Measurements from ENCODE around the gene CYB561D1.

Gene CYB561D1

DNA sequence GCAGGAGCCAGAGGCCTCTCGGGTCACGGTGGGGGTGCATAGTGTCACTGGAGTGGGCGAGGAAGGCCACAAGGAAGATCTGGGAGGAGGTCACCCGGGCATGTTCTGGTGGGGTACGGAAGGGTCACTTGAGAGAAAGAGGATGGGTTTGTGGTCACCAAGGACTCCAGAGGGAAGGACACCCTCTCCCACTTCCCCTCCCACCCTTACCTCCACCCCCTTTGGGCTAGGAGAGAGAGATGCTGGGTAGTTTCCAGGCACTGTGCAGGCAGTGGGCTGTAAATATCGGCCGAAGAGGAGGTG is 14.9 kb downstream of the CYB561D1 start:
- Histone ChIP-seq H3K27ac (ENCODE audit: extremely low read depth, low read depth, low read length) (no peak overlapping the region), H3K9me3 (ENCODE audit: control insufficient read depth, insufficient read depth, low read depth, low read length) (no peaks in the 10 kb centered on the region), H3K4me3 (ENCODE audit: low read depth, low read length) (no peak overlapping the region), H3K4me1 (ENCODE audit: control insufficient read depth, insufficient read depth, low read length) (no peaks in the 10 kb centered on the region), H3K36me3 (ENCODE audit: control insufficient read depth in 2 of 2, insufficient read depth in 1 of 2, low read length in 2 of 2) (no peaks in the 10 kb centered on the region)
- ChIA-PET POLR2A (interaction anchor here (1.4 kb wide), 1 partner anchor 11 kb away, joined by 5 read pairs; no protein-coding TSS in a partner anchor), CTCF (interaction anchor here (18.0 to 36.3 kb wide), 2 partner anchors 14 to 24 kb away, joined by 303 to 1152 read pairs; partner anchors contain the start of genes CYB561D1 and GPR61)
- TF ChIP-seq ZNF114 (tag by site-specific recombination; IDR thresholded peaks at IDR 0.05) (no peak), ZFHX2 (tag by site-specific recombination; conservative IDR thresholded peaks at IDR 0.05) (0 out of 2 replicates have a peak, but pooled peaks have one; percentile 8)

DNA sequence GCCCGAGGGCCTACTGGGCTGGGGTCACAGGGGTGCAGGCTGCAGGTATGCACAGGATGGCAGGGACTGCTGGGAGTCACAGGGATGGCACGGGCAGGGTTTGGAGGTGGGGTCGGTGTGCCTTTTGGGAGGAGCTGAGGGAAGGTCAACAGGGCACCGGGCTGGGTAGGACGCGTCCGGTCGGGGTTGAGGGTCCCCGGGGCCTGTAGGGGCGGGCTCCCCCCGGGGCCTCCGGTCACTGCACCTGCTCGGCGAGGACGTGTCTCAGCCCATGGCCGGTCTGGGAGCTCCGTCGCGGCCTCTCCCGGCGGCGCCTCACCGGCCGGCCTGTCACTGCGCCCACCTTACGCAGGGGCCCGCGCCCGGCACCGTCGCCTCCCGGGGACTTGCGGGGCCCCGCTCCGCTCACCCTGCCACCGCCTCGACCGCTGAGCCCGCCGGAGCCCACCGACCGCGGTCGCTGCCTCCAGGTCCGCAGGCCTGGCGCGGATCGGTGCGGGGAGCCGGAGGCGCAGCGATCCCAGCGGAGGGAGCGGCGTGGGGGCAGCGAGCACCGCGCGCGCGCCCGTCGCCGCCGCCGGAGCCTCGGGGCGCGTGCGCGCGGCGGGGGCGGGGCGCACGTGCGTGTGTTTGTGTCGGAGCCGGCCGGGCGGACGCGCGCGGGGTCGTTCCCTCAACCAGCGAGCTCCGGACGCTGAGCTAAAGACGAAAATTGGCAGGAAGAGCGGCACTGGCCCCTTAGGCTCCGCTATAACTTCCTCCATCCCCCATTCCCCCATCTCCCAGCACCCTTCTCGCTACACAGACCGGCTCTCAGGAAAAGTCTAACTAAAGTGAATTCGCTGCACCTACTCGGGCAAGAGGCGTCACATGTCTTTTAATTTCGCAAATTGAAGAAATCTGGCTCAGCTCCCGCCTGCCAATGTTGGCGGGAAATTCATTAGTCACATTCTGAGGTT is 15.6 kb downstream of the CYB561D1 start, which contains the start of gene AMIGO1:
Gene AMIGO1, minus strand, starts transcription at position 552 of the 959 bp plus-strand sequence. CDS start 815 bp downstream, outside the sequence.
- CTCF ChIA-PET = interaction anchor here (1.1 to 36.3 kb wide), 3 partner anchors 15 to 36 kb away, joined by 3 to 1152 read pairs (median 303); partner anchors contain the start of genes CYB561D1 and GPR61
- H3K4me3 ChIP-seq (ENCODE audit: low read depth, low read length) = peak within 1 kb of the TSS; percentile 52
- TF ChIP-seq ZNF350 (tag by site-specific recombination; IDR thresholded peaks at IDR 0.05) = no peak
- peak; percentile 59; the same call in 1 of the 2 replicates for TF ChIP-seq ZNF366 (tag by site-specific recombination; conservative IDR thresholded peaks at IDR 0.05)
- 0 out of 2 replicates have a peak, but pooled peaks have one; percentile 8 for TF ChIP-seq SP2 (tag by site-specific recombination; IDR thresholded peaks at IDR 0.05)
- TF ChIP-seq TRIM28 (IDR thresholded peaks at IDR 0.05; ENCODE audit: borderline replicate concordance, low read length) = no peak
- TF ChIP-seq ZNF660 (tag by site-specific recombination; IDR thresholded peaks at IDR 0.05) = no peak; the same call in 1 of the 2 replicates
- TF ChIP-seq, protein P1, sequence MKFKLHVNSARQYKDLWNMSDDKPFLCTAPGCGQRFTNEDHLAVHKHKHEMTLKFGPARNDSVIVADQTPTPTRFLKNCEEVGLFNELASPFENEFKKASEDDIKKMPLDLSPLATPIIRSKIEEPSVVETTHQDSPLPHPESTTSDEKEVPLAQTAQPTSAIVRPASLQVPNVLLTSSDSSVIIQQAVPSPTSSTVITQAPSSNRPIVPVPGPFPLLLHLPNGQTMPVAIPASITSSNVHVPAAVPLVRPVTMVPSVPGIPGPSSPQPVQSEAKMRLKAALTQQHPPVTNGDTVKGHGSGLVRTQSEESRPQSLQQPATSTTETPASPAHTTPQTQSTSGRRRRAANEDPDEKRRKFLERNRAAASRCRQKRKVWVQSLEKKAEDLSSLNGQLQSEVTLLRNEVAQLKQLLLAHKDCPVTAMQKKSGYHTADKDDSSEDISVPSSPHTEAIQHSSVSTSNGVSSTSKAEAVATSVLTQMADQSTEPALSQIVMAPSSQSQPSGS (tag by site-specific recombination; IDR thresholded peaks at IDR 0.05; ENCODE audit: low read depth) = no peak
- TF ChIP-seq, protein P2, sequence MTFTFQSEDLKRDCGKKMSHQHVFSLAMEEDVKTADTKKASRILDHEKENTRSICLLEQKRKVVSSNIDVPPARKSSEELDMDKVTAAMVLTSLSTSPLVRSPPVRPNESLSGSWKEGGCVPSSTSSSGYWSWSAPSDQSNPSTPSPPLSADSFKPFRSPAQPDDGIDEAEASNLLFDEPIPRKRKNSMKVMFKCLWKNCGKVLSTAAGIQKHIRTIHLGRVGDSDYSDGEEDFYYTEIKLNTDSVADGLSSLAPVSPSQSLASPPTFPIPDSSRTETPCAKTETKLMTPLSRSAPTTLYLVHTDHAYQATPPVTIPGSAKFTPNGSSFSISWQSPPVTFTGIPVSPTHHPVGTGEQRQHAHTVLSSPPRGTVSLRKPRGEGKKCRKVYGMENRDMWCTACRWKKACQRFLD (tag by site-specific recombination; IDR thresholded peaks at IDR 0.05) = no peak
- TF ChIP-seq ZIC2 (tag by site-specific recombination; IDR thresholded peaks at IDR 0.05) = no peak
- no peak for TF ChIP-seq ZNF2 (tag by site-specific recombination; IDR thresholded peaks at IDR 0.05)
- TF ChIP-seq ZNF341 (tag by site-specific recombination; IDR thresholded peaks at IDR 0.05; ENCODE audit: low read depth) = 0 out of 2 replicates have a peak, but pooled peaks have one; percentile 42
- TF ChIP-seq ZNF843 (tag by site-specific recombination; IDR thresholded peaks at IDR 0.05) = no peak
- TF ChIP-seq ZNF157 (tag by site-specific recombination; IDR thresholded peaks at IDR 0.05) = no peak
- peak; percentile 49; the same call in 1 of the 2 replicates for TF ChIP-seq ZNF24 (tag by site-specific recombination; IDR thresholded peaks at IDR 0.05)
- 0 out of 2 replicates have a peak, but pooled peaks have one; percentile 19 for TF ChIP-seq ZEB2 (tag by site-specific recombination; IDR thresholded peaks at IDR 0.05)
- TF ChIP-seq, protein P3, sequence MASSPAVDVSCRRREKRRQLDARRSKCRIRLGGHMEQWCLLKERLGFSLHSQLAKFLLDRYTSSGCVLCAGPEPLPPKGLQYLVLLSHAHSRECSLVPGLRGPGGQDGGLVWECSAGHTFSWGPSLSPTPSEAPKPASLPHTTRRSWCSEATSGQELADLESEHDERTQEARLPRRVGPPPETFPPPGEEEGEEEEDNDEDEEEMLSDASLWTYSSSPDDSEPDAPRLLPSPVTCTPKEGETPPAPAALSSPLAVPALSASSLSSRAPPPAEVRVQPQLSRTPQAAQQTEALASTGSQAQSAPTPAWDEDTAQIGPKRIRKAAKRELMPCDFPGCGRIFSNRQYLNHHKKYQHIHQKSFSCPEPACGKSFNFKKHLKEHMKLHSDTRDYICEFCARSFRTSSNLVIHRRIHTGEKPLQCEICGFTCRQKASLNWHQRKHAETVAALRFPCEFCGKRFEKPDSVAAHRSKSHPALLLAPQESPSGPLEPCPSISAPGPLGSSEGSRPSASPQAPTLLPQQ (tag by site-specific recombination; IDR thresholded peaks at IDR 0.05) = no peak
- no peak for TF ChIP-seq ZNF677 (tag by site-specific recombination; IDR thresholded peaks at IDR 0.05)
- TF ChIP-seq, protein P4, sequence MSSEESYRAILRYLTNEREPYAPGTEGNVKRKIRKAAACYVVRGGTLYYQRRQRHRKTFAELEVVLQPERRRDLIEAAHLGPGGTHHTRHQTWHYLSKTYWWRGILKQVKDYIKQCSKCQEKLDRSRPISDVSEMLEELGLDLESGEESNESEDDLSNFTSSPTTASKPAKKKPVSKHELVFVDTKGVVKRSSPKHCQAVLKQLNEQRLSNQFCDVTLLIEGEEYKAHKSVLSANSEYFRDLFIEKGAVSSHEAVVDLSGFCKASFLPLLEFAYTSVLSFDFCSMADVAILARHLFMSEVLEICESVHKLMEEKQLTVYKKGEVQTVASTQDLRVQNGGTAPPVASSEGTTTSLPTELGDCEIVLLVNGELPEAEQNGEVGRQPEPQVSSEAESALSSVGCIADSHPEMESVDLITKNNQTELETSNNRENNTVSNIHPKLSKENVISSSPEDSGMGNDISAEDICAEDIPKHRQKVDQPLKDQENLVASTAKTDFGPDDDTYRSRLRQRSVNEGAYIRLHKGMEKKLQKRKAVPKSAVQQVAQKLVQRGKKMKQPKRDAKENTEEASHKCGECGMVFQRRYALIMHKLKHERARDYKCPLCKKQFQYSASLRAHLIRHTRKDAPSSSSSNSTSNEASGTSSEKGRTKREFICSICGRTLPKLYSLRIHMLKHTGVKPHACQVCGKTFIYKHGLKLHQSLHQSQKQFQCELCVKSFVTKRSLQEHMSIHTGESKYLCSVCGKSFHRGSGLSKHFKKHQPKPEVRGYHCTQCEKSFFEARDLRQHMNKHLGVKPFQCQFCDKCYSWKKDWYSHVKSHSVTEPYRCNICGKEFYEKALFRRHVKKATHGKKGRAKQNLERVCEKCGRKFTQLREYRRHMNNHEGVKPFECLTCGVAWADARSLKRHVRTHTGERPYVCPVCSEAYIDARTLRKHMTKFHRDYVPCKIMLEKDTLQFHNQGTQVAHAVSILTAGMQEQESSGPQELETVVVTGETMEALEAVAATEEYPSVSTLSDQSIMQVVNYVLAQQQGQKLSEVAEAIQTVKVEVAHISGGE (tag by site-specific recombination; conservative IDR thresholded peaks at IDR 0.05; ENCODE audit: low read depth) = 0 out of 2 replicates have a peak, but pooled peaks have one; percentile 1
- TF ChIP-seq ZNF610 (tag by site-specific recombination; IDR thresholded peaks at IDR 0.05; ENCODE audit: borderline replicate concordance) = no peak
- TF ChIP-seq ZNF335 (tag by site-specific recombination; conservative IDR thresholded peaks at IDR 0.05) = peak; percentile 71
- TF ChIP-seq MYNN (tag by site-specific recombination; IDR thresholded peaks at IDR 0.05; ENCODE audit: borderline replicate concordance) = 0 out of 2 replicates have a peak, but pooled peaks have one; percentile 35
- TF ChIP-seq, protein P5, sequence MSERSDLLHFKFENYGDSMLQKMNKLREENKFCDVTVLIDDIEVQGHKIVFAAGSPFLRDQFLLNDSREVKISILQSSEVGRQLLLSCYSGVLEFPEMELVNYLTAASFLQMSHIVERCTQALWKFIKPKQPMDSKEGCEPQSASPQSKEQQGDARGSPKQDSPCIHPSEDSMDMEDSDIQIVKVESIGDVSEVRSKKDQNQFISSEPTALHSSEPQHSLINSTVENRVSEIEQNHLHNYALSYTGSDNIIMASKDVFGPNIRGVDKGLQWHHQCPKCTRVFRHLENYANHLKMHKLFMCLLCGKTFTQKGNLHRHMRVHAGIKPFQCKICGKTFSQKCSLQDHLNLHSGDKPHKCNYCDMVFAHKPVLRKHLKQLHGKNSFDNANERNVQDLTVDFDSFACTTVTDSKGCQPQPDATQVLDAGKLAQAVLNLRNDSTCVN (tag by site-specific recombination; optimal IDR thresholded peaks at IDR 0.05) = peak; percentile 72

More for the DNA sequence above, 15.6 kb downstream of the CYB561D1 start, which contains the start of gene AMIGO1:
- POLR2A ChIA-PET = interaction anchor here (1.4 to 1.7 kb wide), 2 partner anchors 12 to 39 kb away, joined by 5 to 7 read pairs; partner anchors contain the start of gene GNAI3
- H3K9me3 ChIP-seq (ENCODE audit: control insufficient read depth, insufficient read depth, low read depth, low read length) = no peaks in the 10 kb centered on the region
- H3K27ac ChIP-seq (ENCODE audit: extremely low read depth, low read depth, low read length) = peak within 1 kb of the TSS; percentile 37; the same call in 1 of the 2 replicates
- H3K36me3 ChIP-seq (ENCODE audit: control insufficient read depth in 2 of 2, insufficient read depth in 1 of 2, low read length in 2 of 2) = no peaks in the 10 kb centered on the region
- no peaks in the 10 kb centered on the region for H3K4me1 ChIP-seq (ENCODE audit: control insufficient read depth, insufficient read depth, low read length)

Data from HEK293 (cell line).